Measurements from ENCODE around the gene TCEANC2. TPM values are rescaled to one million over a fixed set of nuclear protein-coding genes. Genes with fewer than 3 reads are reported as not detected.

The TCEANC2 gene
- polyA plus RNA-seq, 4 donors, result 8.1 to 11.2 (median 10.0) TPM

- DNase-seq (ENCODE audit: low read depth in 4 of 4, low spot score in 3 of 4), result no peak
Measured at GRCh38 chr1:54110996-54111395, 57.6 kb downstream of the TCEANC2 start.

DNA sequence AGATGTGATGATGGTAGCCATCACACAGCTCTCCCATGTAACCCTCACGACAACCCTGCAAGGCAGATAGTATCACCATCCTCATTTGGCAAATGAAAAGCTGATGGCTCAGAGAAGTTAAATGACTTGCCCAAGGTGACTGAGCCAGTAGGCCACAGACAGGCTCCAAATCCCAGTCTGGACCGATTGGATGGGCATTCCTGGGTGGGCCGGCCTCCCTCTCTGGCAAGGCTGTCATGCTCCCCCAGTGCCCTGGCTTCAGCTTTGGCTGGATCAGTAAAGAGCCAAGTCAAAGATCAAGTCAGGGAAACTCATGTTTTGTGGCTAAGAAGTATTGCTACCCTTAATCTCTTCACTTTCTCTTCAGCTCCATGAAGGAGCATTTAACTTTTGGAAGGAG is 58.2 kb downstream of the TCEANC2 start:
- DNase-seq (ENCODE audit: low read depth in 4 of 4, low spot score in 3 of 4), result no peak

- no peak for DNase-seq (ENCODE audit: low read depth in 4 of 4, low spot score in 3 of 4)
Measured at GRCh38 chr1:54112027-54112426, 58.6 kb downstream of the TCEANC2 start.

- DNase-seq (ENCODE audit: low read depth in 4 of 4, low spot score in 3 of 4), result no peak
Measured at GRCh38 chr1:54112705-54113368, 59.4 kb downstream of the TCEANC2 start.

GRCh38 chr1:54114001-54114400 is 60.6 kb downstream of the TCEANC2 start:
- DNase-seq (ENCODE audit: low read depth in 4 of 4, low spot score in 3 of 4), result no peak

DNA sequence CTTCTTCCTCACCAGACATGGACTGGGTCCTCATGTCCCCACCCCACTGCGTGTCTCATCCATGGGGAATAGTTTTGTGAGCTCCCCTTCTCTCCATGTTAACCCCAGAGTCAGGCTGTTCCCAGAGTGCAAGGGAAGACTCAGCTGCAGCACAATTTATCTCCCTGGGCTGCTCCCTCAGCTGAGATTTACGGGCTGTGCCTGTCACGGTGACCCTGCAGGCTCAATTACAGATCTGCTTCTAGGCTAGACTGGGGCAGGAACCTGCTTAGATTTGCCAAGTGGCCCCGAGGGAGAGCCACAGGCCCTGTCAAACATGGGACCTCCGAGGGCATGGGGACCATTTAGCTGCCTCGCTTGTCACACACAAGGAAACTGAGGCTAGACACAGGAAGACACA is 61.5 kb downstream of the TCEANC2 start:
- DNase-seq (ENCODE audit: low read depth in 4 of 4, low spot score in 3 of 4), result no peak

GRCh38 chr1:54115520-54115919 is 62.1 kb downstream of the TCEANC2 start:
- no peak for DNase-seq (ENCODE audit: low read depth in 4 of 4, low spot score in 3 of 4)

DNA sequence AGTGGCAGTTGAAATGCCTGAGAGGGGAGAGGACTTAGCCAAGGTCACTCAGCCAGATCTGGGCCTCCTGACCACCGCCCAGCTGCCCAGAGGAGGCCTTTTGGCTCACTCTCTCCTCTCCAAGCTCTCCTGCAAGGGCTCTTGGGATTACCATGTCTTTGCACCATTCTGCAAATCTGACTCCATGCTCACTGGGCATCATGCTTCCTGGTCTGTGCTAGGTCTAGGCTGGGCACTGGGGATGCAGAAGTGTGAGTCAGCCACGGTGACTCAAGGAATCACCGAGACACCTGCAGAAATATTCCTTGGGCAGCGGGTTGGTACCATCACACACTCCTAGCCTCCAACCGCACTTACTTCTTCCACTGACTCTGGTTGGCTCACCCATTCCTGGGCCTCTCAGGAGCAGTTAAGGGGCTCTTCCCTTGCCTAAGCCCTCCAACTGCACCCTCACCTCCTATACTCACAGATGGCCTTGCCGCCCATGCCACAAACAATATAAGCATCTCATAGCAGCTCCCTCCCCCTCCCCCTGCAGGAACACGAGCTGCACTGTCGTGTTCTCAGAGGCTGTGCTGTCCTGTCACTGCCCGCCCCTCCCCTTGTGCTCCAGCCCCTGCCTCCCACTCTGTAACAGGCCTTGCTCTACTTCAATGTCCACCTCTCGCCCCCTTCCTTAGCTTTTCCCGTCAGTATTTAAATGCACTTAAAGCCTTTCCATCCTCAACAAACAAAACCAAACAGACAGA is 64.6 kb downstream of the TCEANC2 start:
- no peak for DNase-seq (ENCODE audit: low read depth in 4 of 4, low spot score in 3 of 4)

DNA sequence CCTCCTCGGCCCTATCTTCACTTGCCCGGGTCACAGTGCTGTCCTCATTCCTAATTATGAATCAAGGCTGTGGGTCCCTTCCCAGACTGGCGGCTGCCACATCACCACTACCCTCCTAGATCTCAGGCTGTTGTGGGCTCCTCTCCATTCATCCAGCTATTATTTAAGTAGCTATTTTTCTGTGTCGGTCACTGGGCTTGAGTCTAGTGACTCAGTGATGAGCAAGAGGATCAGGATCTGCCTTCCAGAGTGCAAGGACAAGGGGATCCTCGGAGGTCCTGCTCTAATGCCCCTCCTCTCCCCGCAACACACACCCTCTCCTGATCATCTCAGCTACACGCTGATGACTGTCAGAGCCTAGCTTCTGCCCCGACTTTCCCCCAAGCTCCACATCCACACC is 65.3 kb downstream of the TCEANC2 start:
- no peak for DNase-seq (ENCODE audit: low read depth in 4 of 4, low spot score in 3 of 4)

DNA sequence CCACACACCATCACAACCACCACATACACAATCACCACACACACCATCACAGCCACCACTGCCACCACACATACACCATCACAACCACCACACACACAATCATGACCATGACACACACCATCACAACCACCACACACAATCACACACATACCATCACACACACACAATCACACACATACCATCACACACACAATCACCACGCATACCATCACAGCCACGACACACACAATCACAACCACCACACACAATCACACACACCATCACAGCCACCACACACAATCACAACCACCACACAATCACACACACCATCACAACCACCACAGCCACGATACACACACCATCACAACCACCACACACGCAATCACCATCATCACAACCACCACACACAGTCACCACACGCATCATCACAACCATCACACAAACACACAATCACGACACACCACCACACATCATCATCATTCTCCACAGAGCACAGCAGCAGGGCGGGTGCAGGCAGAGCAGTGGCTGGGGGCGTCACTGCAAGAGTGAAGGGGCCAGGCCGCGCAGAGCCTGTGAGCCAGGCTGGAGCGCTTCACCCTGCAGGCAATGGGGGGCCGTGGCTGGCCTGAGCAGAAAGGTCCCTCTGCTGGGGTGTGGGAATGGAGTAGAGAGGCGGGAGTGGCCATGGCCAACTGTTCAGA is 66.8 kb downstream of the TCEANC2 start:
- no peak for DNase-seq (ENCODE audit: low read depth in 4 of 4, low spot score in 3 of 4)

- no peak for DNase-seq (ENCODE audit: low read depth in 4 of 4, low spot score in 3 of 4)
Measured at GRCh38 chr1:54120698-54121481, 67.5 kb downstream of the TCEANC2 start.

DNA sequence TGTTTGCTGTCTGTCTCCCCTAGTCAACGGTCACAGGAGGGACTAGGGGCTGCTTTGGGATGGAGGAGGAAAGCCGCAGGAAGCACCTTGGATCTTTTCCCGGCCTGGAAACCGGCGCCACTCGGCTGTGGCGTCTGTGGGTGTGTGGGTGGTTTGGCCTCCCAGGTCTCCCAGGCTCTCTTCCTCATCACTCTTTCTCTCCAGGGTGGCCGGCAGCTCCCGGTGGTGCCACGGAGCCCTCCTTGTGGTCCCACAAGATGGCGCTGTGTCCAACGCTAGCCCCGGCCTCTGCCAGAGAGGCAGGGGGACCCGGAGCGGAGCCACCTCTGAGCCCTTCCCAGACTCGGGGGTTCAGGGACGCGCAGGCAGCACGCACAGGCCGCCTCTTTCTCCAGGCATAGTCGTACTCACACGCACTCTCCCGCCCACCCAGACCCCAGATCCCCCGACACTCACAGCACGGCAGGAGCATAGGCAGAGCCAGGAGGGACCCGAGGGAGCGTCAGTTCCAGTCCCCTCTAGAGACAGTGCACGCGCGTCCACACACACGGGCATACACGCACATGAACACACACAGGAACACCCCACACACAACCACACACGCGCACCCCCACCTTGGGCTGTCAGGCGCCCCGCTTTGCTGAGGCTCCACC is 68.2 kb downstream of the TCEANC2 start:
- DNase-seq (ENCODE audit: low read depth in 4 of 4, low spot score in 3 of 4), result peak; percentile 66 to 81 (median 70)

- DNase-seq (ENCODE audit: low read depth in 4 of 4, low spot score in 3 of 4), result no peak
Measured at GRCh38 chr1:54122135-54122751, 68.8 kb downstream of the TCEANC2 start.

DNA sequence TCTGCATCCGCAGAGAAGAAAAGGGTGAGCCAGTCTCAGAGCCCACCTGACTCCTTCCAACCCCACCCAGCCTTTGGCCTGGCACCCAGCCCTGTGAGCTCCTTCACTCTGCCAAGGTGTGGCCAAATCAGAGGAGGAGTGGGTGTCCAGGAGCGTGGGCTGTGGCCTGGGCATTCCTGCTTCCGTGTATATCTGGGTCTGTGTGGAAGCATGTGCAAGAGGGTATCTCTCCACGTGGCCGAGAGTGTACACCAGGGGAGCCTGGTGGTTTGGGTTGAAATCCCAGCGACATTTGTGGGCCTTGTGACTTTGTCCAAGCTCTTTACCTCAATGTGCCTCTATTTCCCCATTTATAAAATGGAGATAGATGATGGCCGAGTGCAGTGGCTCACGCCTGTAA is 69.6 kb downstream of the TCEANC2 start:
- no peak for DNase-seq (ENCODE audit: low read depth in 4 of 4, low spot score in 3 of 4)

GRCh38 chr1:54124472-54124871 is 71.1 kb downstream of the TCEANC2 start:
- no peak for DNase-seq (ENCODE audit: low read depth in 4 of 4, low spot score in 3 of 4)

GRCh38 chr1:54124906-54125305 is 71.5 kb downstream of the TCEANC2 start:
- DNase-seq (ENCODE audit: low read depth in 4 of 4, low spot score in 3 of 4), result no peak

DNA sequence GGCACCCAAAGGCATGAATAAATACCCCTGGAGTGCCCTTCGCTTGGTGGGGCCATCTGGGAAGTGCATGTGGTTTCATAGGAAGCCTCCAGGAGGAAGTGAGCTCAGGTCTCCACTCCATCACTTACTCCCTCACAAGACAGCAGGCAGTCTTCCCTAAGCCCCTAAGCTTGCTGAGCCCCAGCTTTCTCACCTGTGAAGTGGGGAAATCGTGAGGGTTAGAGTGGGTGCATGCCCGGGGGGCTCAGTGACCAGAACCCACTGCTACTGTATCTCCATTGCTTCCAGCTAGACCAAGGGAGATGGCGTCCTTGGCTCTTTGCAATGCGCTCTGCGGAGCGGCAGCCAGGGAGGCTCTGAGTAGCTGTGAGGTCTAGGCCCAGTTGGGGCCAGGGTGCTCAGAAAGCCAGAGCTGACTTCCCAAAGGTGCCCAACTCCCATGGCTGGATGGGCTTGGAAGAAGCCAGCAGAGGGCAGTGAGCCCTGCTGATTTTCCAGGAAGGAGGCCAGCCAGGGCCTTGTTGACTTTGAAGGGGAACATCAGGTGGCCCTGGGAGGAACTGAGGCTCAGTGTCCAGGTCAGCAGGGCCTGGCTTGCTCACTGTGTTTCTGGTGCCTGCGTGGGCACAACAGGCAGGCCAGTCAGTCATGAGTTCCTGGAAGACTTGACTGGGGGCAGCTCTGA is 72.1 kb downstream of the TCEANC2 start:
- DNase-seq (ENCODE audit: low read depth in 4 of 4, low spot score in 3 of 4), result no peak

GRCh38 chr1:54126271-54126815 is 72.9 kb downstream of the TCEANC2 start:
- DNase-seq (ENCODE audit: low read depth in 4 of 4, low spot score in 3 of 4), result no peak
